NAMALWA (cell line): Measurements from ENCODE around the gene MAN2B1.
"Not testable (repeated sequence)": the region's sequence is repeated elsewhere in the genome, so short reads cannot be mapped to it uniquely, and the experiment has no call there.

ENCODE experiments used
- DNase-seq: peaks from one replicate; pipeline ENCODE4 v3.0.0-alpha.2; 2015; ENCODE audit warnings: low spot score

MAN2B1 gene

DNA sequence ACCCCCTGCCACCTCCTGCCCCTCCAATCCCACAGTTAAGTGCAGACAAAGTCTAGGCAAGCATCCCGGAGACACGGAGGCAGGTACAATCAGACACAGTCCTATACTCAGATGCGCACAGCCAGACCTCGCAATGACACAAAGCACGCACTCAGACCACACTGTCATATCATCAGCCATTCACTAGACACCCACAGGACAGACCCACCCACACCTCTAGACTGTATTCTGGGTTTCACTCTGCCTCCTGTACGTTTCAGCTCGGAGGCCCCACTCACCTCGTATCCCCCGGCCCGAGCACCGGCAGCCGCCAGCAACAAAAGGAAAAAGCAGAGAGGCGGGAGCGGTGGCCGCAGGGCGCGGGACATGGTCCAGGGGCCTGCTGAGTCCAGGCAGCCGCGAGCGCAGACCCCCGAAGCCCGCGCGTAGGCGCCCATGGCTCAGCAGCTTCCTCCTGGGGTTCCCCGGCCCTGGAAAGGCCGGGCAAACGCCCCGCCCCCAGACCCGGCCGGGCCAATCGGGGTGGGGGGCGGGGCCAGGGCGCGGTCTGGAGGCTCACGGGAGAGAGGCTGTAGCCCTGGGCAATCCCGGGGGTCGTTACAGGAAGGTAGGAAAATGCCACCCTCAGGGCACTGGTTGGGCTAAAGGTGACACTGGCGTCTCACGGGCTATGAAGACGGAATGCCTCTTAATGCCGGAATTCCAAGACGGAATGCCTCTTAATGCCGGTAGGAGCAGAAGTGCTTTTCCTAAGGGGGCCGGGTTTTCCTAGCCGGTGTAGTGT, at the start of gene MAN2B1, which contains the start of gene WDR83:
Gene MAN2B1, minus strand, starts transcription at position 478 of the 784 bp plus-strand sequence. Its CDS starts 41 bp downstream, at position 437.
Gene WDR83, plus strand, starts transcription at position 543 of the 784 bp plus-strand sequence. CDS start 2,984 bp downstream, outside the sequence.
- peak; percentile 87 for DNase-seq

DNA sequence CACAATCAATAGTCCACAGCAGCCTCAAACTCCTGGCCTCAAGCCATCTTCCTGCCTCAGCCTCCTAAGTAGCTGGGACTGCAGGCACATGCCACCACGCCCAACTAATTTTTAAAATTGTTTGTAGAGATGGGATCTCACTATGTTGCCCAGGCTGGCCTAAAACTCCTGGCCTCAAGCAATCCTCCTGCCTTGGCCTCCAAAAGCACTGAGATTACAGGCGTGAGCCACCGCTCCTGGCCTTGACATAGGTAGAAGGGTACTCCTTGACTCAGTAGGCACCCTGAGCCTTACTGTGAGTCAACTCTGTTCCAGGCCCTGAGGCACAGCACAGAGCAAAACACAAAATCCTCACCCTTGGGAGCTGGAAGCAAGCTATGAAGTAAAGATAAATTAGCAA, 49.4 kb upstream of the MAN2B1 start:
- no peak for DNase-seq

DNA sequence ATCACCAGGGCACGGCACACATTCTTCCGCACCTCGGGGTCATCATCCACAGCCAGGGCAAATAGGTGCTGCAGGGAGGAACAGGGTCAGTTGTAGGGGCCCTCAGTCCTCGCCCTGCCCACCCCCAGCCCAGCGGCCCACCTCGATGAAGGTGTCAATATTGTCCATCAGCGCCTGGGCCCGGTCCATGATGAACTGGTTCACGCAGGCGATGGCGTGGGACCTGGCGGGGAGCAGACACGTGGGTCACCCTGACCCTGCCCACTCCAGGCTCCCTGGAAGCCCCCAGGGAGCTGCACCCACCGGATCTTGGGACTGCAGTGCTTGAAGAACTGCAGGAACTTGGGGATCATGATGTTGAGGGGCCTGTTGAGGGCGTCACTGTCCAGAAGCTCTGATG, 48.6 kb upstream of the MAN2B1 start:
- no peak for DNase-seq

DNA sequence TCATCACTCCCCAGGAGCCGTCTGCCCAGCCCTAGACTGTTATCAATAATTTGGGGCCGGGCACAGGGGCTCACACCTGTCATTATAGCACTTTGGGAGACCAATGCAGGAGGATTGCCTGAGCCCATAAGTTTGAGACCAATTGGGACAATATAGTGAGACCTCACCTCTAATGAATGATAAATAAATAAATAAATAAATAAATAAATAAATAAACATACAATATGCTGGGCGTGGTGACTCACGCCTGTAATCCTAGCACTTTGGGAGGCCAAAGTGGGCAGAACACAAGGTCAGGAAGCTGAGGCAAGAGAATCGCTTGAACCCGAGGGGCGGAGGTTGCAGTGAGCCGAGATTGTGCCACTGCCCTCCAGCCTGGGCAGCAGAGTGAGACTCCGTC, 46.8 kb upstream of the MAN2B1 start:
- DNase-seq = not testable (repeated sequence)

DNA sequence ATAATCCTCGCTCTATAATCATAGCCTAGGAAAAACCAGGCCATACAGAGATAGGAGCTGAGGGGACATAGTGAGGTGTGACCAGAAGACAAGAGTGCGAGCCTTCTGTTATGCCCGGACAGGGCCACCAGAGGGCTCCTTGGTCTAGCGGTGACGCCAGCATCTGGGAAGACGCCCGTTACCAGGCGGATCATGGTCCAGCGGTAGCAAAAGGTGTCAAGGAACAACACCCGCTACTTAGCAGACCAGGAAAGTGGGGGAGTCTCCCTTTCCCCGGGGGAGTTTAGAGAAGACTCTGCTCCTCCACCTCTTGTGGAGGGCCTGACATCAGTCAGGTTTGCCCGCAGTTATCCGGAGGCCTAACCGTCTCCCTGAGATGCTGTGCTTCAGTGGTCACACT, 45.5 kb upstream of the MAN2B1 start:
- not testable (repeated sequence) for DNase-seq

DNA sequence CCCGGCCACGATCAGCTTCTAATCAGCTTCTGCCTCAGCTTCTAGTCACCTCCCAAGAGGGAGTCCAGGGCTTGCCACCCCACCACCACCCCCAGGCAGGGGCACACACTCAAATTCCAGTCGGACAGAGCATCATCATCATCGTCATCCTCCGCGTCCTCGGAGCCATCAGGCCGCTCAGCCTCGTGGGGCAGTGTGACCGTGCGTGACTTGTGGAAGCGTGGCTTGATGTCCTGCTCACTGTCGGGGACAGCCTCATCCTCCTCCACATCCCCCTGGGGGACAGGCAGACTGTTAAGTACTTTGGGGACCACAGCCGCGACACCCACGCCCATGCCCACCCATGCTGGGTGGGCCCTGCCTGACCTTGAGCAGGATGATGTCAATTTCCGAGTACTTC, 44.6 kb upstream of the MAN2B1 start:
- DNase-seq = no peak

DNA sequence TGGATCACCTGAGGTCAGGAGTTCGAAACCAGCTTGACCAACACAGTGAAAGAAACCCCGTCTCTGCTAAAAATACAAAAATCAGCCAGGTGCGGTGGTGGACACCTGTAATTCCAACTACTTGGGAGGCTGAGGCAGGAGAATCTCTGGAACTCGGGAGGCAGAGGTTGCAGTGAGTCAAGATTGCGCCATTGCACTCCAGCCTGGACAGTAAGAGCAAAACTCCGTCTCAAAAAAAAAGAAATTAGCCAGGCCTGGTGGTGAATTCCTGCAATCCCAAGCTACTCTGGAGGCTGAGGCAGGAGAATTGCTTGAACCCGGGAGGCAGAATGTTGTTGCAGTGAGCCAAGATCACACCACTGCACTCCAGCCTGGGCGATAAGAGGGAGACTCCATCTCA, 42.1 kb upstream of the MAN2B1 start:
- no peak for DNase-seq

DNA sequence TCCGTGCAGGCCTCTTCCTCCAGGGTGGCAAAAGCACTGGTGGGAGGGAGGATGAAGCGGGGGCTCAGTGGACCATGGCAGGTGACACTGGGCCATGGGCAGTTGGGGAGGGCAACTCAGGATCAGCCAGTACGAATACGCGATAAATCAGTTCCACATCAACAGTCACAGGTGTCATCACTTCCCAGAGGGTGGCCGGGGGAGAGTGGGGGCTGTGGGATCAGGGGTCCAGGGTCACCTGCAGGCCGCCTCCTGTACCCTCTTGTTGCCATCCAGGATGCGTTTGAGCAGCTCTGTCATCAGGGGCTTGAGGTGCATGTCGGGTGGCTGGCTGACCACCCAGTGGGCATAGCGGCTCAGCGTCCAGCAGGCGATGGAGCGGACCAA, 39.8 kb upstream of the MAN2B1 start:
- DNase-seq = no peak

DNA sequence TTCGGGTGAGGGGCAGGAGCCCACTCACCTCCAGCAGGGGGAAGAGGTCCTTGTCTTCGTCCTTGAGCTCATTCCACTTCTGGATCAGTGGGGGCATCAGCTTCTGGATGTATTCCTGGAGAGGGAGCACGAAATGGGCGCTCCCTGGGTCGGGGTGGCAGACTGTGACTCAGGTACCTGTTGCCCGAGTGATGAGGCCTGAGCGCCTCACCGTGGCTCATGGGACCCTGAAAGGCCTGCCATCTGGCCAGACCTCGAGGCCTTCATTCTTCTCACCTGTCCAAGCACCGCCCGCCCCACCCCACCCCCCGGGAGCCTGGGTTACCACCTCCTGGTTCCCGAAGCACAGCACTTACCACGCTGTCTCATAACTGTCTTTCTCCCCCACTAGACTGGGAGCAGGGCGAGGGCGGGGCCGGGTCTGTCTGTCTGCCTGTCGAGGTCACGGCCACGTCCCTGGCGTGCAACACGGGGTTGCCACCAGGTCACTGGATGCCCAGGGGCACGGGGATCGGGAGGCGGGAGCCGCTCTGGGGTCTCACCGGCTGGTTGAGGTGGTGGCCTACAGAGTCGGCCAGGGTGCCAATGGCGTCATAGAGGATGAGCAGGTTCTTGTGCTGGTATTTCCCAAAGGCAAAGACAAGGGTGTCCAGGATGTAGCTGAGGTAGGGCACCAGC, 39.3 kb upstream of the MAN2B1 start:
- no peak for DNase-seq

DNA sequence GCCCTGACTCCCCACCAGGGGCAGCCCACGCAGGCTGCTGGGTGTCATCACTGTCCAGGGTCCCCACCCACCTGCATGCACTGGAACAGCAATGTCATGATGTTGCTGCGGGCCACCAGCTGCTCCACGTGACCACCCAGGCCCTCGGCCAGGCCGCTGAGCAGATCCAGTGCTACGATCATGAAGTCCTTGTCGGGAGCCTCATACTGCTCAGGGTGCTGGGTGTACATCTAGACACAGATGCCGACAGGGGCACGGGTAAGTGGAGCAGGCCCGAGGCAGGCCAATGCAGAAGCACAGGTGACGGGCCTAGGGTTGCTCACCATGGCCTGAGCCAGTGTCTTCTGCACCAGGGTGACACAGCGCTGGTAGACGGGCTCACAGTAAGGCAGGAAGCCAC, 38.6 kb upstream of the MAN2B1 start:
- DNase-seq = no peak

DNA sequence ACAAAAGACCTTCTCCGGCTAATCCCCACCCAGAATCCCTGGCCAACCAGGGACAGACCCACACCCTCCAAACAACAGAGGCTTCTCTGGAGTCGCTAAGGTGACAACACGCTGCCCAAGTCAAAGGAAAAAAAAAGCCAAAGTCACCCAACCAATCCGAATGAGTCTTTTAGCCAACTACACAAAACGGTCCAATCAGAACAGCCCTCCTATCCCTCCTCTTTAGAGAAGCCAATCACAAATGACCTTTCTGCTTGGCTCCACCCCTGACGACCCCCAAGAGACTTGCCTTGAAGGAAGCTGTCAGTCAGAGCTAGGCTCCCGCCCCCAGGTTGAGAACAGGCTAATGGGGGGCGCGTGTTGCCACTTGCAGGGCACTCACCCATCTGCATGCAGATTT, 36.5 kb upstream of the MAN2B1 start:
- DNase-seq = peak; percentile 86

DNA sequence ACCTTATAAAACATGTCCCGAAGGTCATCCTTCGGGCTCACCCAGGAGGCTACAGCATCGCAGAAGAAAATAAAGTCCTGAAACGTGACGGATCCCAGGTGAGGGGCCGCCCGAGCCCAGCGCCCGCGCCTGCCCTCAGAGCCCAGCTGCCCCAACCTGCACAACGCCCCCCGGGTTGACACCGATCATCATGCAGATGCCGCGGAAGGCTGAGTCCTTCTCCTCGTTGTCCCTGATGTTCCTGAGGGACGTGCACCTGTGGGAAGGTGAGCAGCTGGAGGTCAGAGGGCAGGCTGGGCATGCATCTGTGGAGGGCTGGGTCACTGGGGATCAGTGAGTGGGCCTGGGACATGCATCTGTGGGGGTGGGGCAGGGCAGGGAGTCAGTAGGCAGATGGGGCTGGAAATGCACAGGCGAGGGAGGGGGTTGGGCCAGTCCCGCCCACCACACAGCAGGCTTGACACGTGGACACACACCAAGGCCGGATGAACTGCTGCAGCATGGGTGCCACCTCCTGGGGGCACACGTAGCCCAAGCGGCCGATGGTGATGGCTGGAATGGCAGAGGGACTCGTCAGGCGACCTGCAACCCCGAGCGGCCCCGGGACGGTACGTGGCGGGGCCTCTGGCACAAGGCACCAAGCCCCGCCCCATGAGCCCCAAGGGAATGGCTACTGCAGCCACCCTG, 35.2 kb upstream of the MAN2B1 start:
- no peak for DNase-seq

DNA sequence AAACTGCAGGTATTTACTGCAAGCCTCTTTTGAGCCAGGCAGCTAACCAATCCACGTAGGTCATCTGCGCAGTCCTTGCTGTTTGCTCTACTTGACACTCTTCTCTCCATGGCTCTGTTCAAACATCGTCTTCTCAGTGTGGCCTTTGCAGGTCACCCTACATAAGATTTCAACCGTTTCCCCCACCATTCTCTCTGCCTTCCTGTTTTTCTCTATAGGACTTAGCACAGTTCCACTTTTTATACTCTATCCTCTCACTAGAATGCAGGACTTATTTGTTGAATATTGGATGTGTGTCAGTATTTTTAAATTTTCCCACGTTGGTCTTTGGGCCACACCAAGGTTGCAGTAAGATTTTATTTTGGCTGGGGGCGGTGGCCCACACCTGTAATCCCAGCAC, 31.6 kb upstream of the MAN2B1 start:
- DNase-seq = no peak

DNA sequence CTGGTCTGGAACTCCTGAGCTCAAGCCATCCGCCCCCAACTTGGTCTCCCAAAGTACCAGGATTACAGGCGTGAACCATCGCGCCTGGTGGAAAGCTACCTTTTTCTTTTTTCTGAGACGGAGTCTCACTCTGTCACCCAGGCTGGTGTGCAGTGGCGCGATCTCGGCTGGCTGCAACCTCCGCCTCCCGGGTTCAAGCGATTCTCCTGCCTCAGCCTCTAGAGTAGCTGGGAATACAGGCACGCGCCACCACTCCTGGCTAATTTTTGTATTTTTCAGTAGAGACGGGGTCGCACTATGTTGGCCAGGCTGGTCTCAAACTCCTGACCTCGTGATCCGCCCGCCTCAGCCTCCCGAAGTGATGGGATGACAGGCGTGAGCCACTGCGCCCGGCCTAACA, 30.9 kb upstream of the MAN2B1 start:
- DNase-seq = not testable (repeated sequence)

DNA sequence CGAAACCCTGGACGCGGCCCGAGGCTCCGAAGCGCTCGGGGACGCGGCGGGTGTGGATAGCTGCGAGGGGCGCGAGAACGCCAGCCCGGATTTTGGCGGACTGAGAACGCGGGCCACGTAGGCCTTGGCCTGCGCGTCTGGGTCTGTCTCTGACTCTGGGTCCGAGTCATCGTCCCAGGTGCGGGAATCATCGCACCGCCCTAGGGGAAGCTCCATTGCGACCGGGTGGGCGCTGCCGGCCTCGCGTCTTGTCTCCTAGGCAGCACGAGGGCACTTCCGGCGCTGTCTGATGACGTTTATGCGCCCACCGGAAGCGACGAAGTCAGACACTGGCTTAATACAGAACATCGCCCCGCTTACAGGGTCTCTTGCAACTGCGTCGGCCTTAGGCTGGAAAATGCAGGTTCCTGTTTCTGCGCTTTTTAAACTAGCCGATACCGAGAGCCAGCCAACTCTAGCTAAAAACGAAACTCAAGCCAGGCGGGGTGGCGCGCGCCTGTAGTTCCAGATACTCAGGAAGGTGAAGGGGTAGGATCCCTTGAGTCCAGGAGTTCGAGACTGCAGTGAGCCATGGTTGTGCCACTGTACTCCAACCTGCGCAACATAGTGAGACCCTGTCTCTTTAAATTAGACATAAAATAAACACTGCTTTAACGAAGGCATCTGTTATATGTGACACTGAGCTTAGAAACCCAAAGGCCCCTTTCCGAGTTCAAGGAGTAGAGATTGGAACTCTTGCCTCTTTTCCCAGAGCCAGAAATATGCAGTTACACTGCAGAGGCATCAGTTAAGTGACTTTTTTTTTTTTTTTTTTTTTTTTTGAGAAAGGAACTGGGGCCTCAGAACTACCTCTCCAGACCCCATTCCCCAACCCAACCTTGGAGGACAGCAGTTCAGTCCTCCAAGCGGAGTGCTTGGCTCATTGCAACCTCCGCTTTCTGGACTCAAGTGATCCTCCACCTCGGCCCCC, 30.1 kb upstream of the MAN2B1 start, which contains the start of gene FBXW9:
Gene FBXW9, minus strand, starts transcription at position 266 of the 970 bp plus-strand sequence. Its CDS starts 50 bp downstream, at position 216.
- peak; percentile 98 for DNase-seq

DNA sequence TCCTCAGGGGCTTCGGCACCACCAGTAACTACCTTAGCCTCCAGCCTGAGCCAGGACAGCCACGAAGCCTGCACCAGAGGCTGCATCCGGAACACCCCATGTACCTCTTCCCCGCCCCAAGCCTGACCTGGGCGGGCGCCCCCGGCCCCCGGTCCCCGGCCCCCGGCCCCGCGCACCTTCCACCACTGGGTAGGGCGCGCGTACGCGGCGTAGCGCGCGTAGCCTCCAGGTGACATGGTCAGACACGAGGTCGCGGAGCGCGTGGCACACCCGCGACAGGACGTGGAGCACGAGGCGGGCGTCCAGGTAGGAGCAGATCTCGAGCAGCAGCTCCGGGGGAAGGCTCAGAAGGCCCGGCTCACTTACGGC, 29.4 kb upstream of the MAN2B1 start:
- DNase-seq = no peak

DNA sequence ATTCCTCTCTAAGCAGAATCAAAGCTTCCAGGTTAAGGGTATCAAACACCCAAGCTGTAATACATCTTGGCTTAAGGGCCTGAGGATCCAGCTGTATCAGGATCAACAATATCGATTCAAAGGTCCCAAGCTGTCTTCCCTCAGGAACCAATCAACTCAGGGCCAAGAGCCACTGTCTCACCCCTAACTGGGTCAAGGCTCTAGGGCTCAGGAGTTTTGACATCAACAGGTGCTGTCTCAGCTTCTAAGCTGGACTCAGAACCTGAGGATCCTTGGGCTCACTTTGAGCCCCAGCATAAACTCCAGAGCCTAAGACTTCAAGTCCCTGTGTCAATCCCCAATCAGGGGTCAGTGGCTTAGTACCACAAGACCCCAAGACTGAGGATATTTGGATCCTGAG, 29.0 kb upstream of the MAN2B1 start:
- no peak for DNase-seq

DNA sequence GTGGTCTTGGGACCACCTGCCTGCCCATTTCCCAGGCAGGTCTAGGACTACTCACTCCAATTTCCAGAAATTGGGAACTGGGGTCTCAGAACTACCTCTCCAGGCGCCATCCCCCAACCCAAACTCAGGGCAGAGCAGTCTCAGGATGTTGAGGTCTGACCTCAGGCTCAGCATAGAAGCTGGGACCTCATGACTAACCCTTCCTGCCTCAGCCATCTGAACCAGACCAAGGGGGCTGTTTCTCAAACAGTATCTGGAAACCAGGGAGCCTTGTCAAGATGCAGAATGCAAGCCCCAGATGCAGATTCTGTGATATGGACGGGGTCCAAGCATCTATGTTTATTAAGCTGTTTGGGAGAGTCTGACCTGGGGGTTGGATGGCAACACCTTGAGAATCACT, 28.6 kb upstream of the MAN2B1 start:
- no peak for DNase-seq

DNA sequence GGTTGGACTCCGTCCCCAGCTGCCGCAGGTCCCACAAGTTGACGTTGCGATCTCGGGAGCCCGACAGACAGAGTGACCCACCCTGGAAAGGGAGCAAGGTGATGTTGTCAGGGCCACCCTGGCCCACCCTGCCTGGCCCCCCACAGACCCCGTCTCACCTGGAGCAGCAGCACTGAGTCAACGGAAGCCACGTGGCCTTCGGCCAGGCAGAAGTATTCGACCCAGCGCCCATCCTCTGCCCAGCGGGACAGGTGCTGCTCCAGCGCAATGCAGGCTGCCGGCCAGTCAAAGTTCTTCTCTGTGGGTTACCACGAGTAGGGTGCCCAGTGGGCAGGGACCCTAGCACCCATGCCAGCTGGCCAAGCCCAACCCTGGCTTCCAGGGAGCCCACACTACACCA, 28.1 kb upstream of the MAN2B1 start:
- no peak for DNase-seq

DNA sequence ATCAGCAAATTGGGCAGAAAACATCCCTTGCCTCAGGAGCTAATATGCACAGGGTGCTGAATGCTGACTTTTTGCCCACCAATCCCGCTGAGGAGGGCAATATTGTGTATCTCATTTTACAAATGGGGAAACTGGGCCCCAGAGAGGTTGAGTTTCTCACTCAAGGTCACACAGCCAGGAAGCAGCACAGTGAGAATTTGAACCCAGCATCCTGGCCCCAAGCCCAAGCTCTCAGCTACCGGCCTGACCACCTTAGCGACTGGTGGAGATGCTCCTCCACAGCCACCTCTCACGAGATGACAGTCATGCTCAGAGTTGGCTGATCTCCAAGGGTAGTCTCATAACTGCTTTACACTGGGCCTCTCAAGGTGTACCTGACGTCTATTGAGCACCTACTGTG, 26.4 kb upstream of the MAN2B1 start:
- DNase-seq = no peak

DNA sequence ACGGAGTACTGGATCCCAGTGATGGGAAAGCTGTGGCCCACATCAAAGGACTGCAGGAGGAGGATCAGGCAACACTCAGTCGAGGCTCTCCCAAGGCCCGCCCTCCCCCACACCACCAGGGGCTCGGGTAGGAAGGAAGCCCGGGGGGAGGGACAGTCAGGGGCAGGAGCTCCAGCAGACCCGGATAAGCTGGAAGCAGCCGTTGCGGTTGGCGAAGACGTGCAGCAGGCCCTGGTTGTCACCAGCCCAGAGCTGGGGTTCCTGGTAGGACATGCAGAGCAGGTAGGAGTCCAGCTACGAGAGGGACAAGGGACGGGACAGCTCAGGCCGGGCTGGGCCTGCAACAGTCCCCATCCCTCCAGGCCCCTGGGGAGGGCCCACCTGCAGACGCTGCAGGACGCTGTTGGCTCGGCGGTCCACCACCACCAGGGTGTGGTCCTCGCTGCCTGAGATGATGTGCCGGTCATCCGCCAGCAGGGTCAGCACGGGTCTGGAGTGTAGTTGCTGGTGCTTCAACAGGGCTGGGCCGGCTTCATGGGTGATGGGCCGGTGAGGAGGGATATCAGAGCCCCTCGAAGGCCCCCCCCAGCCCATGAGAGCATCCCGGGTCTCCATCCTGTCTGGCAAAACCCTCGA, 23.2 kb upstream of the MAN2B1 start:
- no peak for DNase-seq
